Ovary (tissue), 9 donors: ENCODE measurements around the gene HDAC11. TPM values are rescaled to one million over a fixed set of nuclear protein-coding genes. Genes with fewer than 3 reads are reported as not detected.

ENCODE experiments used
- DNase-seq, 5 donors: peaks; one replicate each; pipeline ENCODE4 v3.0.0-alpha.2; 2019 to 2020
- H3K27ac ChIP-seq, 2 donors: fragments of 200-600 bp; one replicate each; pipeline versions ENCODE4 v1.5.1 to v1.8.0; 2019 to 2022
- H3K27me3 ChIP-seq: fragments of 200-600 bp; one replicate; pipeline ENCODE4 v1.8.0; 2022
- H3K36me3 ChIP-seq: fragments of 200-600 bp; sonication (generic); one replicate; pipeline ENCODE4 v1.5.1; 2019
- H3K4me1 ChIP-seq: one replicate; pipeline ENCODE4 v1.8.1; 2013; ENCODE audit warnings: mild to moderate bottlenecking, moderate library complexity; ENCODE audit not compliant: insufficient read depth
- H3K4me3 ChIP-seq: fragments of 200-600 bp; sonication (generic); one replicate; pipeline ENCODE4 v1.5.1; 2017
- H3K9me3 ChIP-seq, 2 donors: fragments of 200-600 bp in 1 of 2; sonication (generic) in 1 of 2; one replicate each; pipeline versions ENCODE4 v1.5.1 to v1.8.1; 2013 to 2019; ENCODE audit warnings: mild to moderate bottlenecking in 1 of 2, moderate library complexity in 1 of 2
- CTCF ChIP-seq, 3 donors: fragments of 450-650 bp in 2 of 3; fragments of 200-600 bp in 1 of 3; IDR thresholded peaks; one replicate each; pipeline versions ENCODE4 v1.5.1 to v1.8.0; 2016 to 2022; ENCODE audit warnings: antibody characterized with exemption in 3 of 3, mild to moderate bottlenecking in 1 of 3
- EP300 ChIP-seq: sonication (generic); formaldehyde crosslinking; IDR thresholded peaks from one replicate; pipeline ENCODE4 v1.6.1; 2017; ENCODE audit warnings: antibody characterized with exemption
- POLR2A ChIP-seq: fragments of 450-650 bp; IDR thresholded peaks from one replicate; pipeline ENCODE4 v1.6.1; 2017; ENCODE audit warnings: antibody characterized with exemption, mild to moderate bottlenecking, moderate library complexity
- WGBS, 3 donors: extraction: QIAGEN DNeasy Blood & Tissue Kit in 1 of 3; methylation state at CpG; one replicate each; pipeline versions ENCODE4 v1.1.5 to v1.1.7; 2013 to 2017; 5-methylcytosine and 5-hydroxymethylcytosine counted together
- intact Hi-C, 4 donors: fragments of 100-400 bp; cut with DNase I; formaldehyde crosslinking; loops; one replicate each; pipeline versions ENCODE4 v1.11.0 to v1.15.1; 2022 to 2023
- polyA plus RNA-seq, 2 donors: library from polyadenylated mRNA; stranded (reverse); fragments of 200-250 nt in 1 of 2; fragments of 350-450 nt in 1 of 2; fragmentation: Illumina TruSeq in 1 of 2; extraction: RNeasy Lipid Tissue Mini Kit (QIAGEN cat#74804) in 1 of 2; gene quantifications; one replicate each; pipeline ENCODE4 v1.2.3, GENCODE V29; 2013 to 2014
- total RNA-seq, 7 donors: library from RNA; depleted of rRNA in 2 of 7; stranded (reverse); fragments of >200 nt in 2 of 7; fragmentation: NEBNext Ultra II Directional in 3 of 7; extraction: Animal tissue kit (Norgen Biotek cat#: 25700) in 3 of 7; gene quantifications; one replicate each; pipeline versions ENCODE4 v1.1.0 to v1.2.4, GENCODE V29; 2016 to 2023
- donor health status: DM: no; HTN: no; CAD: no; lungs with moderate emphysema.
- donor health status: DM: no; HTN: no; CAD: no.
- donor health status: Bipolar disorder and iron deficiency.
- donor health status: DM: yes; HTN: yes; CAD: no.
- donor health status: DM: no; HTN: no; CAD: no.
- donor health status: DM: yes; HTN: yes; CAD: no.

HDAC11 gene
- total and polyA plus RNA-seq, 9 donors = 6.4 to 27.1 (median 19.6) TPM

DNA sequence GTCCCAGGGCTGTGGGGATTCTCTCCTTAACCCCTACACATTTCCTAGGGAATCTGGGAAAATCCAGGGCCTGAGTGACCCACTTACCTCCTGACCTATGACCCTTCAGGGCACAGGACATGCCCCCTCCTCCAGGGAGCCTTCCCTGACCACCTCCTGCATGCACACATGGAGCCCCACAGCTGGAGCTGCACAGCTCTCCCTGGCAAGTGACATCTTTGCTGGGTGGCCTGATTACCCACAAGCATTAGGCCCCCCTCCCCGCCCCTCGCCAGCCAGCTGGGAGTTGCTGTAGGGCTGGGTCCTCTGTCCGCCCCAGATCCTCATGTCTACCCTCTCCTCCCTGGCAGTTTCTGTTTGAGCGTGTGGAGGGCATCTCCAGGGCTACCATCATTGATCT lies 21.4 kb downstream of the HDAC11 start:
- intact Hi-C loops = loop anchor here in 1 of 4 donors (2.0 kb wide), 1 partner anchor 145 kb away; no protein-coding TSS in a partner anchor
- Histone ChIP-seq H3K36me3 (no peaks in the 10 kb centered on the region), H3K9me3 (no peaks in the 10 kb centered on the region), H3K27ac (no peak overlapping the region), H3K4me3 (no peak overlapping the region), H3K4me1 (peaks cover 1% of the 10 kb centered on the region), H3K27me3 (no peaks in the 10 kb centered on the region)
- DNase-seq = peak in 1 of 5 donors; percentile 15
- 93 to 98% (median 94%) methylated on average over 4 of the region's 4 CpGs for WGBS, 3 donors
- TF ChIP-seq EP300 = no peak
- TF ChIP-seq CTCF (IDR thresholded peaks at IDR 0.05) = no peak
- no peak for TF ChIP-seq POLR2A

DNA sequence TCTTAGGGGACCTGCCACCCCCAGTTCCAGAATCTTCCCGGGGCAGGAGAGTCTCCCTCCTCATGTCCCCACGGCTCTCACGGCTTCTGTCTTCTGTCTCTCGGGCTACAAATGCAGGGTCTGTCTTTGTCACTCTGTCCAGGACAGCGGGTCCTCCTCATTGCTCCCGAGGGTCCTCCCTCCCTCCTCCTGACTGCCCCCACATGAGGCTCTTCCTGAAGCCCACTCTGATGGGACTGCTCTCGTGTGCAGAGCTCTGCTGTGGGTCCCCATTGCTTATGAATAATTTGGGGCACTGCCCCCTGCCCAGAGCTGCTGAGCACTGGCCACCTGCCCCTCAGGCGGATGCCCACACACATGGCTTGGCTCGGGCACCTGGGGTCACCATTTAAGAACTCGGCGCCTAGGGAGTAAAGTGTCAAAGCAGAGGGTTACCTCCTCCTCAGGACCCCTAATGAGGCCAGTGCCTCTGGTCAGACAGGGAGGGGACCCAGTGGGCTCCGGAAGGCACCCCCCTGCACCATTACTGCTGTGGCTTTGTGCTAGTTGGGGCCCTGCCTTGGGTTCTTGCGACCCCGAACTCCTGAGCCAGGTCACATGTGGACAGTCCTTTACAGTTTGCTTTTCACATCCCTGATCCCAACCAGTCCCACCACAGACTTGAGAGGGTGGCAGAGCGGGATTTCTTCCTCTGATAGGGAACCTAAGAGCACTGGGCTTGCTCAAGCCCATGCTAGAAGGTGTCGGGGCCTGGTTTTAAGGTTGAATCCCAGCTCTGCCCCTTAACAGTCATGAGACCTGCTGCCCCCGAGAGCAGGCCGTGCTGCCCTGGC lies 22.1 kb downstream of the HDAC11 start:
- H3K4me3 ChIP-seq = no peak overlapping the region
- intact Hi-C loops = loop anchor here in 1 of 4 donors (2.0 kb wide), 1 partner anchor 145 kb away; no protein-coding TSS in a partner anchor
- no peaks in the 10 kb centered on the region for H3K27me3 ChIP-seq
- H3K9me3 ChIP-seq = no peaks in the 10 kb centered on the region
- no peaks in the 10 kb centered on the region for H3K4me1 ChIP-seq
- no peaks in the 10 kb centered on the region for H3K36me3 ChIP-seq
- peak in 1 of 5 donors; percentile 13 for DNase-seq
- TF ChIP-seq POLR2A (no peak), EP300 (no peak), CTCF (IDR thresholded peaks at IDR 0.05) (no peak)
- 91 to 95% (median 92%) methylated on average over 18 of the region's 18 CpGs for WGBS, 3 donors
- H3K27ac ChIP-seq = no peak overlapping the region

- TF ChIP-seq POLR2A = no peak
- no peak for TF ChIP-seq EP300
- no peak for TF ChIP-seq CTCF (IDR thresholded peaks at IDR 0.05)
- DNase-seq = no peak
- intact Hi-C loops = no loop called here
- H3K9me3 ChIP-seq = no peaks in the 10 kb centered on the region
- H3K36me3 ChIP-seq = no peaks in the 10 kb centered on the region
- no peak overlapping the region for H3K4me3 ChIP-seq
- no peak overlapping the region for H3K27ac ChIP-seq
- H3K4me1 ChIP-seq = peaks cover 4% of the 10 kb centered on the region
- H3K27me3 ChIP-seq = no peaks in the 10 kb centered on the region
- 97 to 100% (median 98%) methylated on average over 8 of the region's 8 CpGs for WGBS, 3 donors
Measured at GRCh38 chr3:13502791-13503060, 22.6 kb downstream of the HDAC11 start.

GRCh38 chr3:13504161-13504831 lies 24.2 kb downstream of the HDAC11 start:
- DNase-seq = peak in 1 of 5 donors; percentile 23
- Histone ChIP-seq H3K27ac (no peak overlapping the region), H3K4me1 (peaks cover 7% of the 10 kb centered on the region), H3K4me3 (no peak overlapping the region), H3K36me3 (no peaks in the 10 kb centered on the region), H3K27me3 (no peaks in the 10 kb centered on the region), H3K9me3 (no peaks in the 10 kb centered on the region)
- WGBS, 3 donors = 87 to 91% (median 89%) methylated on average over 23 of the region's 23 CpGs
- intact Hi-C loops = no loop called here
- TF ChIP-seq POLR2A (no peak), CTCF (IDR thresholded peaks at IDR 0.05) (no peak), EP300 (no peak)
